CD4-positive, alpha-beta T cell treated with Interleukin-15 for 1 hour (primary cell): ENCODE measurements around the gene OGDHL.
"Not testable (repeated sequence)": the region's sequence is repeated elsewhere in the genome, so short reads cannot be mapped to it uniquely, and the experiment has no call there.

Source experiments
- DNase-seq: peaks from one replicate; pipeline ENCODE4 v3.0.0-alpha.2; 2020

Gene OGDHL

GRCh38 chr10:49761789-49762565 lies at the start of gene OGDHL:
Gene OGDHL, minus strand, starts transcription at chr10:49762323. Its CDS starts 3,731 bp downstream, at chr10:49758592.
- no peak for DNase-seq

- no peak for DNase-seq
These were observed 41.9 kb upstream of the OGDHL start for GRCh38 chr10:49803988-49804387.

- DNase-seq, result no peak
These were observed 36.2 kb upstream of the OGDHL start for GRCh38 chr10:49798275-49798674.

- no peak for DNase-seq
These were observed 29.0 kb upstream of the OGDHL start for GRCh38 chr10:49791100-49791499.

GRCh38 chr10:49784681-49785080 lies 22.6 kb upstream of the OGDHL start:
- no peak for DNase-seq

- no peak for DNase-seq
These were observed 21.5 kb upstream of the OGDHL start for GRCh38 chr10:49783645-49784044.

- DNase-seq, result no peak
These were observed 19.1 kb upstream of the OGDHL start for GRCh38 chr10:49781247-49781646.

- no peak for DNase-seq
These were observed 16.1 kb upstream of the OGDHL start for GRCh38 chr10:49778197-49778596.

- no peak for DNase-seq
These were observed 14.7 kb upstream of the OGDHL start for GRCh38 chr10:49776851-49777250.

- no peak for DNase-seq
These were observed 12.9 kb upstream of the OGDHL start for GRCh38 chr10:49775014-49775413.

GRCh38 chr10:49772944-49773343 lies 10.8 kb upstream of the OGDHL start:
- DNase-seq, result not testable (repeated sequence)

- DNase-seq, result not testable (repeated sequence)
These were observed 8.9 kb upstream of the OGDHL start for GRCh38 chr10:49771046-49771445.

GRCh38 chr10:49769692-49770091 lies 7.6 kb upstream of the OGDHL start:
- DNase-seq, result no peak

- no peak for DNase-seq
These were observed 6.6 kb upstream of the OGDHL start for GRCh38 chr10:49768731-49769130.

GRCh38 chr10:49768329-49768728 lies 6.2 kb upstream of the OGDHL start:
- no peak for DNase-seq

- DNase-seq, result no peak
These were observed 5.6 kb upstream of the OGDHL start for GRCh38 chr10:49767752-49768151.

GRCh38 chr10:49766484-49766883 lies 4.4 kb upstream of the OGDHL start:
- no peak for DNase-seq

- no peak for DNase-seq
These were observed 399 bp upstream of the OGDHL start for GRCh38 chr10:49762566-49762877.

- DNase-seq, result no peak
These were observed 828 bp downstream of the OGDHL start for GRCh38 chr10:49761201-49761788.

- DNase-seq, result no peak
These were observed 1.3 kb downstream of the OGDHL start for GRCh38 chr10:49760789-49761188.

GRCh38 chr10:49759787-49760551 lies 2.2 kb downstream of the OGDHL start:
- DNase-seq, result no peak

- no peak for DNase-seq
These were observed 3.7 kb downstream of the OGDHL start for GRCh38 chr10:49758249-49758930.

GRCh38 chr10:49756641-49757040 lies 5.5 kb downstream of the OGDHL start:
- DNase-seq, result no peak
